GM18858 (cell line): ENCODE results near the gene ENO2.

ENCODE experiments used
- ATAC-seq: cut with Tn5 transposase; IDR thresholded peaks from one replicate; pipeline ENCODE4 v1.9.1; 2021; ENCODE audit not compliant: unreplicated experiment

ENO2 gene

GRCh38 chr12:6959058-6959804 lies 44.9 kb downstream of the ENO2 start:
- ATAC-seq = peak; percentile 36

GRCh38 chr12:6959805-6960592 lies 45.6 kb downstream of the ENO2 start:
- ATAC-seq = no peak

GRCh38 chr12:6960593-6961277 lies 46.4 kb downstream of the ENO2 start:
- ATAC-seq = no peak

GRCh38 chr12:6961278-6961694 lies 46.9 kb downstream of the ENO2 start:
- no peak for ATAC-seq

- no peak for ATAC-seq
Measured at GRCh38 chr12:6961695-6962284, 47.4 kb downstream of the ENO2 start.

GRCh38 chr12:6962285-6963015 lies 48.1 kb downstream of the ENO2 start:
- ATAC-seq = no peak

- no peak for ATAC-seq
Measured at GRCh38 chr12:6963016-6963731, 48.8 kb downstream of the ENO2 start.

- ATAC-seq = no peak
Measured at GRCh38 chr12:6963791-6964413, 49.5 kb downstream of the ENO2 start.

GRCh38 chr12:6964605-6965025 lies 50.2 kb downstream of the ENO2 start:
- no peak for ATAC-seq

- ATAC-seq = peak; percentile 32
Measured at GRCh38 chr12:6965026-6965661, 50.8 kb downstream of the ENO2 start.

GRCh38 chr12:6965714-6966113 lies 51.3 kb downstream of the ENO2 start:
- ATAC-seq = no peak

- no peak for ATAC-seq
Measured at GRCh38 chr12:6966351-6966750, 52.0 kb downstream of the ENO2 start.

- ATAC-seq = no peak
Measured at GRCh38 chr12:6967651-6968100, 53.3 kb downstream of the ENO2 start.

- ATAC-seq = no peak
Measured at GRCh38 chr12:6968426-6968825, 54.0 kb downstream of the ENO2 start.

GRCh38 chr12:6970096-6970527 lies 55.7 kb downstream of the ENO2 start:
- ATAC-seq = no peak
